Natural killer cell (primary cell): Measurements from ENCODE around the gene CC2D2A. TPM values are rescaled to one million over a fixed set of nuclear protein-coding genes. Genes with fewer than 3 reads are reported as not detected.
"Not testable (repeated sequence)": the region's sequence is repeated elsewhere in the genome, so short reads cannot be mapped to it uniquely, and the experiment has no call there.

Source experiments
- ATAC-seq, 3 donors: fragments of 150-1000 bp in 2 of 3; fragments of 200-7000 bp in 1 of 3; cut with Tn5 transposase; 1 replicate in 1 of 3; 2 replicates in 2 of 3; pipeline ENCODE4 v1.10.0; 2021; ENCODE audit warnings: mild to moderate bottlenecking in 2 of 3, moderate library complexity in 2 of 3
- DNase-seq, 2 donors: peaks; one replicate each; pipeline versions ENCODE4 v3.0.0 to v3.0.0-alpha.2; 2013 to 2021; ENCODE audit warnings: mixed read lengths in 1 of 2
- H3K27ac ChIP-seq: one replicate; pipeline ENCODE4 v1.5.1; 2013; ENCODE audit warnings: mild to moderate bottlenecking, low read length
- H3K27me3 ChIP-seq: one replicate; pipeline ENCODE4 v1.6.1; 2013; ENCODE audit warnings: low read length; ENCODE audit not compliant: control insufficient read depth, insufficient read depth
- H3K36me3 ChIP-seq: one replicate; pipeline ENCODE4 v1.6.1; 2013; ENCODE audit warnings: low read length; ENCODE audit not compliant: control insufficient read depth, insufficient read depth
- H3K4me1 ChIP-seq: one replicate; pipeline ENCODE4 v1.6.1; 2013; ENCODE audit warnings: low read length; ENCODE audit not compliant: control insufficient read depth, insufficient read depth
- H3K4me3 ChIP-seq: one replicate; pipeline ENCODE4 v1.5.1; 2013; ENCODE audit warnings: low read length
- H3K9me3 ChIP-seq: one replicate; pipeline ENCODE4 v1.6.1; 2013; ENCODE audit warnings: low read length; ENCODE audit not compliant: control insufficient read depth, insufficient read depth
- H3K27ac Mint-ChIP-seq, 2 donors: one replicate each; pipeline ENCODE4 v1.8.0; 2022; ENCODE audit warnings: mild to moderate bottlenecking in 2 of 2, mixed read lengths in 2 of 2, moderate library complexity in 1 of 2
- H3K27me3 Mint-ChIP-seq, 2 donors: one replicate each; pipeline ENCODE4 v1.8.0; 2022; ENCODE audit warnings: low read depth in 2 of 2, mixed read lengths in 2 of 2
- H3K36me3 Mint-ChIP-seq: one replicate; pipeline ENCODE4 v1.8.0; 2022; ENCODE audit warnings: mixed read lengths
- H3K4me1 Mint-ChIP-seq, 2 donors: one replicate each; pipeline ENCODE4 v1.8.0; 2022; ENCODE audit warnings: mixed read lengths in 2 of 2
- H3K4me3 Mint-ChIP-seq: one replicate; pipeline ENCODE4 v1.8.0; 2022; ENCODE audit warnings: mild to moderate bottlenecking, moderate library complexity, mixed read lengths
- H3K9me3 Mint-ChIP-seq, 2 donors: one replicate each; pipeline ENCODE4 v1.8.0; 2022; ENCODE audit warnings: mixed read lengths in 2 of 2
- CTCF ChIP-seq: fragments of 200-600 bp; IDR thresholded peaks from one replicate; pipeline ENCODE4 v1.8.0; 2022; ENCODE audit warnings: antibody characterized with exemption
- WGBS: methylation state at CpG from one replicate; pipeline ENCODE4 v1.1.7; 2013; ENCODE audit warnings: missing lambda C conversion rate; ENCODE audit not compliant: insufficient coverage; 5-methylcytosine and 5-hydroxymethylcytosine counted together
- intact Hi-C: fragments of 100-400 bp; cut with micrococcal nuclease; formaldehyde crosslinking; loops from one replicate; pipeline ENCODE4 v1.14.2; 2022
- total RNA-seq, 4 donors: library from RNA; stranded (reverse); fragments of 120-200 nt in 1 of 4; gene quantifications; one replicate each; pipeline versions ENCODE4 v1.2.3 to v1.2.4, GENCODE V29; 2013 to 2022

CC2D2A gene
- total RNA-seq, 3 donors from 2014 or later (not counting 1 experiment from before 2014, with no cell fraction given): 0.78 to 1.6 (median 0.83) TPM

GRCh38 chr4:15605537-15605936 is 135.9 kb downstream of the CC2D2A start:
- Mint-ChIP-seq H3K4me1 (peaks cover 8 to 14% of the 10 kb centered on the region in 2 donors), H3K9me3 (no peaks in the 10 kb centered on the region), H3K4me3 (no peak overlapping the region), H3K27me3 (no peaks in the 10 kb centered on the region), H3K27ac (no peak overlapping the region), H3K36me3 (no peaks in the 10 kb centered on the region)
- no peak for DNase-seq
- no peaks in the 10 kb centered on the region for H3K27me3 ChIP-seq
- ATAC-seq: no peak
- WGBS: 93% methylated on average over 5 of the region's 5 CpGs
- intact Hi-C loops: no loop called here
- peaks cover 21% of the 10 kb centered on the region for H3K36me3 ChIP-seq
- H3K4me3 ChIP-seq: no peak overlapping the region
- no peak overlapping the region for H3K27ac ChIP-seq
- no peaks in the 10 kb centered on the region for H3K4me1 ChIP-seq
- no peaks in the 10 kb centered on the region for H3K9me3 ChIP-seq
- TF ChIP-seq CTCF: no peak

GRCh38 chr4:15610855-15611254 is 141.2 kb downstream of the CC2D2A start:
- TF ChIP-seq CTCF: no peak
- no peaks in the 10 kb centered on the region for H3K9me3 ChIP-seq
- H3K4me3 ChIP-seq: no peak overlapping the region
- no peak for ATAC-seq
- no peaks in the 10 kb centered on the region for H3K27me3 ChIP-seq
- no peaks in the 10 kb centered on the region for H3K27me3 Mint-ChIP-seq
- H3K36me3 Mint-ChIP-seq: peaks cover 6% of the 10 kb centered on the region
- peaks cover 22 to 34% of the 10 kb centered on the region in 2 donors for H3K4me1 Mint-ChIP-seq
- no peak overlapping the region for H3K27ac Mint-ChIP-seq
- no peak overlapping the region for H3K27ac ChIP-seq
- DNase-seq: no peak
- H3K9me3 Mint-ChIP-seq: no peaks in the 10 kb centered on the region
- WGBS: 91% methylated on average over 2 of the region's 2 CpGs
- intact Hi-C loops: no loop called here
- peaks cover 13% of the 10 kb centered on the region for H3K36me3 ChIP-seq
- H3K4me3 Mint-ChIP-seq: no peak overlapping the region
- H3K4me1 ChIP-seq: no peaks in the 10 kb centered on the region

GRCh38 chr4:15612136-15612535 is 142.5 kb downstream of the CC2D2A start:
- no peak for ATAC-seq
- peaks cover 12% of the 10 kb centered on the region for H3K36me3 Mint-ChIP-seq
- H3K27ac Mint-ChIP-seq: peak overlapping the region in 1 of 2 donors; percentile 68
- Histone ChIP-seq H3K9me3 (no peaks in the 10 kb centered on the region), H3K4me1 (no peaks in the 10 kb centered on the region), H3K27ac (no peak overlapping the region), H3K27me3 (no peaks in the 10 kb centered on the region), H3K4me3 (no peak overlapping the region), H3K36me3 (peaks cover 17% of the 10 kb centered on the region)
- no peaks in the 10 kb centered on the region for H3K27me3 Mint-ChIP-seq
- no peak for TF ChIP-seq CTCF
- no peak overlapping the region for H3K4me3 Mint-ChIP-seq
- 100% methylated on average over 1 of the region's 2 CpGs for WGBS
- no peak for DNase-seq
- intact Hi-C loops: no loop called here
- H3K4me1 Mint-ChIP-seq: peaks cover 30 to 41% of the 10 kb centered on the region in 2 donors
- no peaks in the 10 kb centered on the region for H3K9me3 Mint-ChIP-seq

- ATAC-seq, H3K4me1 ChIP-seq, H3K9me3 Mint-ChIP-seq, H3K9me3 ChIP-seq, H3K27ac ChIP-seq, intact Hi-C loops, H3K27me3 Mint-ChIP-seq, H3K27me3 ChIP-seq, H3K4me3 Mint-ChIP-seq, DNase-seq, H3K27ac Mint-ChIP-seq, H3K4me3 ChIP-seq: not testable (repeated sequence)
- 94% methylated on average over 20 of the region's 24 CpGs for WGBS
- peaks cover 32% of the 10 kb centered on the region for H3K36me3 Mint-ChIP-seq
- peaks cover 42% of the 10 kb centered on the region in 2 donors for H3K4me1 Mint-ChIP-seq
- peaks cover 17% of the 10 kb centered on the region for H3K36me3 ChIP-seq
Observed at GRCh38 chr4:15614891-15615290, 145.2 kb downstream of the CC2D2A start.

- Mint-ChIP-seq H3K4me3 (peak overlapping the region; percentile 43), H3K4me1 (peaks cover 55 to 60% of the 10 kb centered on the region in 2 donors), H3K36me3 (peaks cover 39% of the 10 kb centered on the region), H3K27ac (peak overlapping the region in 1 of 2 donors; percentile 41)
- intact Hi-C loops, ATAC-seq, H3K4me1 ChIP-seq, H3K9me3 ChIP-seq, H3K27ac ChIP-seq, DNase-seq, H3K27me3 Mint-ChIP-seq, H3K9me3 Mint-ChIP-seq, H3K4me3 ChIP-seq, H3K27me3 ChIP-seq: not testable (repeated sequence)
- 93% methylated on average over 3 of the region's 5 CpGs for WGBS
- peaks cover 10% of the 10 kb centered on the region for H3K36me3 ChIP-seq
Observed at GRCh38 chr4:15617407-15617806, 147.7 kb downstream of the CC2D2A start.
